H1 (cell line): ENCODE results near the gene CCL1. TPM values are rescaled to one million over a fixed set of nuclear protein-coding genes. Genes with fewer than 3 reads are reported as not detected.

ENCODE experiments used
- polyA plus RNA-seq, 7 experiments: library from polyadenylated mRNA; depleted of rRNA in 3 of 7; stranded (reverse) in 5 of 7; unstranded in 2 of 7; fragments of >200 nt in 5 of 7; fragments of 200-250 nt in 2 of 7; gene quantifications; 1 replicate in 5 of 7; 2 replicates in 1 of 7; 4 replicates in 1 of 7; pipeline versions ENCODE4 v1.2.1 to v1.2.3, GENCODE V29; 2011 to 2013; ENCODE audit warnings: missing spikeins in 2 of 7, mixed read lengths in 2 of 7
- total RNA-seq: library from RNA; stranded (reverse); fragmentation: NEBNext Ultra II Directional; extraction: Animal tissue kit (Norgen Biotek cat#: 25700); gene quantifications from 2 replicates; pipeline ENCODE4 v1.2.1, GENCODE V29; 2021
- TF ChIP-seq, protein P1 (sequence below): IDR thresholded peaks from 2 replicates; pipeline ENCODE4 v1.6.1; 2012; ENCODE audit warnings: inconsistent platforms

Gene CCL1
- total and polyA plus RNA-seq, 2 of the 8 experiments (the other 6 are each of a cell fraction or from before 2014, with no cell fraction given) = not detected

GRCh38 chr17:34403006-34403405 is 40.0 kb upstream of the CCL1 start (continued):
- TF ChIP-seq, protein P1, sequence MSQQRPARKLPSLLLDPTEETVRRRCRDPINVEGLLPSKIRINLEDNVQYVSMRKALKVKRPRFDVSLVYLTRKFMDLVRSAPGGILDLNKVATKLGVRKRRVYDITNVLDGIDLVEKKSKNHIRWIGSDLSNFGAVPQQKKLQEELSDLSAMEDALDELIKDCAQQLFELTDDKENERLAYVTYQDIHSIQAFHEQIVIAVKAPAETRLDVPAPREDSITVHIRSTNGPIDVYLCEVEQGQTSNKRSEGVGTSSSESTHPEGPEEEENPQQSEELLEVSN = no peak
